HG03025 (cell line): ENCODE results near the gene TPRN.

Experiments
- ATAC-seq: cut with Tn5 transposase; IDR thresholded peaks from one replicate; pipeline ENCODE4 v1.9.1; 2021; ENCODE audit warnings: mild to moderate bottlenecking, moderate library complexity; ENCODE audit not compliant: unreplicated experiment, low FRiP score

The TPRN gene

GRCh38 chr9:137176302-137177182, 24.0 kb downstream of the TPRN start:
- ATAC-seq = no peak

GRCh38 chr9:137175345-137175961, 25.1 kb downstream of the TPRN start:
- ATAC-seq = no peak

GRCh38 chr9:137174722-137175293, 25.7 kb downstream of the TPRN start:
- ATAC-seq = no peak

GRCh38 chr9:137173796-137174664, 26.5 kb downstream of the TPRN start:
- no peak for ATAC-seq

- ATAC-seq = no peak
Measured at GRCh38 chr9:137172901-137173795, 27.4 kb downstream of the TPRN start.

GRCh38 chr9:137171149-137171900, 29.2 kb downstream of the TPRN start:
- ATAC-seq = no peak

- ATAC-seq = no peak
Measured at GRCh38 chr9:137170486-137171148, 29.9 kb downstream of the TPRN start.

- no peak for ATAC-seq
Measured at GRCh38 chr9:137169896-137170358, 30.6 kb downstream of the TPRN start, which contains the start of gene LRRC26. LRRC26 (minus strand) TSS chr9:137170051; CDS start chr9:137169943, 108 bp downstream.

- ATAC-seq = no peak
Measured at GRCh38 chr9:137168904-137169856, 31.4 kb downstream of the TPRN start.

- ATAC-seq = no peak
Measured at GRCh38 chr9:137168573-137168903, 32.0 kb downstream of the TPRN start.

- ATAC-seq = no peak
Measured at GRCh38 chr9:137167747-137168572, 32.6 kb downstream of the TPRN start.

GRCh38 chr9:137167277-137167746, 33.2 kb downstream of the TPRN start:
- no peak for ATAC-seq

- ATAC-seq = no peak
Measured at GRCh38 chr9:137166380-137167229, 33.9 kb downstream of the TPRN start.

- no peak for ATAC-seq
Measured at GRCh38 chr9:137165250-137165836, 35.2 kb downstream of the TPRN start.
